ENCODE measurements around the gene VWA8.

DNA sequence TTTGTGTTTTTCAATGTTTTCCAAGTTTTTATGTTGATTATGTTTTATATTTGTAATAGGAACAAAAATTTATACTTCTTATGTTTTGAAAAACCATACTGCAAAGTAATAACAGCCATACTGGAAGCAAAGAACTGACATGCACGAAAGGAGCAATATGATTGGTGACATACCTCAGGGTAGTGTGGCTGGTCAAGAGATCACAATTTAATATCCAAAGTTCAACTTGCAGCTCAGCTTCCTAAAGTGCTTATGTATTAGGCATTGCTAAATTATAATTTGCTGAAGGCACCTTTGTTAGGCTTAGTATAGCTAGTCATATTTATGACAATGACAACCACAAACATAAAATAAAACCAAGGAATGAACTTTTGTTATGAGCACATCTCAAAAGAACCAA is 25.9 kb downstream of the VWA8 start:
- TF ChIP-seq, protein P1, sequence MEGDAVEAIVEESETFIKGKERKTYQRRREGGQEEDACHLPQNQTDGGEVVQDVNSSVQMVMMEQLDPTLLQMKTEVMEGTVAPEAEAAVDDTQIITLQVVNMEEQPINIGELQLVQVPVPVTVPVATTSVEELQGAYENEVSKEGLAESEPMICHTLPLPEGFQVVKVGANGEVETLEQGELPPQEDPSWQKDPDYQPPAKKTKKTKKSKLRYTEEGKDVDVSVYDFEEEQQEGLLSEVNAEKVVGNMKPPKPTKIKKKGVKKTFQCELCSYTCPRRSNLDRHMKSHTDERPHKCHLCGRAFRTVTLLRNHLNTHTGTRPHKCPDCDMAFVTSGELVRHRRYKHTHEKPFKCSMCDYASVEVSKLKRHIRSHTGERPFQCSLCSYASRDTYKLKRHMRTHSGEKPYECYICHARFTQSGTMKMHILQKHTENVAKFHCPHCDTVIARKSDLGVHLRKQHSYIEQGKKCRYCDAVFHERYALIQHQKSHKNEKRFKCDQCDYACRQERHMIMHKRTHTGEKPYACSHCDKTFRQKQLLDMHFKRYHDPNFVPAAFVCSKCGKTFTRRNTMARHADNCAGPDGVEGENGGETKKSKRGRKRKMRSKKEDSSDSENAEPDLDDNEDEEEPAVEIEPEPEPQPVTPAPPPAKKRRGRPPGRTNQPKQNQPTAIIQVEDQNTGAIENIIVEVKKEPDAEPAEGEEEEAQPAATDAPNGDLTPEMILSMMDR (IDR thresholded peaks at IDR 0.05; ENCODE audit: low read depth, low read length) = no peak
- no peak for TF ChIP-seq EZH2phosphoT487 (IDR thresholded peaks at IDR 0.05; ENCODE audit: low read depth)

Data from OCI-LY3 (cell line).